ENCODE data around the gene COG6. TPM values are rescaled to one million over a fixed set of nuclear protein-coding genes. Genes with fewer than 3 reads are reported as not detected.

The COG6 gene
- total and polyA plus RNA-seq, 3 donors from 2014 or later = 32.0 to 50.7 (median 47.8) TPM

- TF ChIP-seq CTCF (IDR thresholded peaks at IDR 0.05) (peak; percentile 60 to 80 (median 78)), POLR2A (IDR thresholded peaks at IDR 0.05) (no peak)
- no peak overlapping the region for H3K4me3 ChIP-seq
- WGBS, 2 donors = 49 to 53% methylated on average over 10 of the region's 10 CpGs
- H3K27me3 ChIP-seq = no peaks in the 10 kb centered on the region
- peak; percentile 64 for DNase-seq
- H3K27ac ChIP-seq = no peak overlapping the region
- H3K36me3 ChIP-seq (ENCODE audit: low read depth, missing control alignments) = no peaks in the 10 kb centered on the region
- intact Hi-C loops (cut with DNase I; ENCODE audit: low total_unique reads) = no loop called here
- no peaks in the 10 kb centered on the region for H3K4me1 ChIP-seq
- H3K9me3 ChIP-seq = no peaks in the 10 kb centered on the region
Observed at GRCh38 chr13:39616087-39616694, 39.3 kb upstream of the COG6 start.

- DNase-seq = no peak
- no peaks in the 10 kb centered on the region for H3K27me3 ChIP-seq
- H3K9me3 ChIP-seq = no peaks in the 10 kb centered on the region
- 43 to 77% methylated on average over 1 of the region's 1 CpG for WGBS, 2 donors
- no peak overlapping the region for H3K27ac ChIP-seq
- no peak overlapping the region for H3K4me3 ChIP-seq
- intact Hi-C loops (cut with DNase I; ENCODE audit: low total_unique reads) = no loop called here
- no peaks in the 10 kb centered on the region for H3K36me3 ChIP-seq (ENCODE audit: low read depth, missing control alignments)
- H3K4me1 ChIP-seq = no peaks in the 10 kb centered on the region
- TF ChIP-seq POLR2A (IDR thresholded peaks at IDR 0.05) (no peak), CTCF (IDR thresholded peaks at IDR 0.05) (no peak)
Observed at GRCh38 chr13:39618561-39618960, 36.9 kb upstream of the COG6 start.

- no peak for TF ChIP-seq CTCF (IDR thresholded peaks at IDR 0.05)
- no peak for TF ChIP-seq POLR2A (IDR thresholded peaks at IDR 0.05)
- no peak overlapping the region for H3K27ac ChIP-seq
- 89 to 90% methylated on average over 1 of the region's 1 CpG for WGBS, 2 donors
- no peaks in the 10 kb centered on the region for H3K27me3 ChIP-seq
- intact Hi-C loops (cut with DNase I; ENCODE audit: low total_unique reads) = no loop called here
- no peaks in the 10 kb centered on the region for H3K9me3 ChIP-seq
- no peak for DNase-seq
- H3K4me3 ChIP-seq = no peak overlapping the region
- no peaks in the 10 kb centered on the region for H3K36me3 ChIP-seq (ENCODE audit: low read depth, missing control alignments)
- no peaks in the 10 kb centered on the region for H3K4me1 ChIP-seq
Observed at GRCh38 chr13:39623466-39623865, 32.0 kb upstream of the COG6 start.

- Histone ChIP-seq H3K36me3 (ENCODE audit: low read depth, missing control alignments) (no peaks in the 10 kb centered on the region), H3K4me3 (no peak overlapping the region), H3K4me1 (no peaks in the 10 kb centered on the region), H3K27ac (no peak overlapping the region), H3K27me3 (no peaks in the 10 kb centered on the region), H3K9me3 (no peaks in the 10 kb centered on the region)
- WGBS, 2 donors = 94 to 100% methylated on average over 1 of the region's 1 CpG
- no peak for TF ChIP-seq POLR2A (IDR thresholded peaks at IDR 0.05)
- no peak for TF ChIP-seq CTCF (IDR thresholded peaks at IDR 0.05)
- DNase-seq = no peak
- intact Hi-C loops (cut with DNase I; ENCODE audit: low total_unique reads) = no loop called here
Observed at GRCh38 chr13:39631307-39631706, 24.2 kb upstream of the COG6 start.

GRCh38 chr13:39632994-39633393 is 22.5 kb upstream of the COG6 start:
- H3K9me3 ChIP-seq = no peaks in the 10 kb centered on the region
- H3K36me3 ChIP-seq (ENCODE audit: low read depth, missing control alignments) = no peaks in the 10 kb centered on the region
- H3K27ac ChIP-seq = no peak overlapping the region
- H3K4me3 ChIP-seq = no peak overlapping the region
- intact Hi-C loops (cut with DNase I; ENCODE audit: low total_unique reads) = no loop called here
- no peaks in the 10 kb centered on the region for H3K27me3 ChIP-seq
- TF ChIP-seq POLR2A (IDR thresholded peaks at IDR 0.05) = no peak
- TF ChIP-seq CTCF (IDR thresholded peaks at IDR 0.05) = no peak
- no peak for DNase-seq
- H3K4me1 ChIP-seq = no peaks in the 10 kb centered on the region

All from testis (tissue), 3 donors.